ENCODE data around the gene CIB4.
"Not testable (repeated sequence)": the region's sequence is repeated elsewhere in the genome, so short reads cannot be mapped to it uniquely, and the experiment has no call there.

Gene CIB4

GRCh38 chr2:26569216-26570082, 71.7 kb downstream of the CIB4 start:
- no peaks in the 10 kb centered on the region for H3K9me3 Mint-ChIP-seq
- no peaks in the 10 kb centered on the region for H3K4me1 Mint-ChIP-seq
- no peak overlapping the region for H3K4me3 Mint-ChIP-seq
- H3K36me3 Mint-ChIP-seq, result no peaks in the 10 kb centered on the region
- H3K27me3 Mint-ChIP-seq, result peaks cover 6% of the 10 kb centered on the region
- peak overlapping the region; percentile 3 for H3K27ac Mint-ChIP-seq

- peaks cover 1% of the 10 kb centered on the region for H3K4me1 Mint-ChIP-seq
- H3K36me3 Mint-ChIP-seq, result no peaks in the 10 kb centered on the region
- H3K4me3 Mint-ChIP-seq, result no peak overlapping the region
- H3K27me3 Mint-ChIP-seq, result peaks cover 10% of the 10 kb centered on the region
- H3K9me3 Mint-ChIP-seq, result no peaks in the 10 kb centered on the region
- no peak overlapping the region for H3K27ac Mint-ChIP-seq
These were observed 72.9 kb downstream of the CIB4 start for GRCh38 chr2:26568076-26568890.

GRCh38 chr2:26567534-26567933, 73.6 kb downstream of the CIB4 start:
- no peaks in the 10 kb centered on the region for H3K9me3 Mint-ChIP-seq
- peaks cover 8% of the 10 kb centered on the region for H3K4me1 Mint-ChIP-seq
- peaks cover 14% of the 10 kb centered on the region for H3K27me3 Mint-ChIP-seq
- no peaks in the 10 kb centered on the region for H3K36me3 Mint-ChIP-seq
- no peak overlapping the region for H3K4me3 Mint-ChIP-seq
- no peak overlapping the region for H3K27ac Mint-ChIP-seq

GRCh38 chr2:26566731-26567130, 74.4 kb downstream of the CIB4 start:
- not testable (repeated sequence) for H3K4me3 Mint-ChIP-seq, H3K9me3 Mint-ChIP-seq, H3K36me3 Mint-ChIP-seq, H3K27ac Mint-ChIP-seq
- peaks cover 16% of the 10 kb centered on the region for H3K27me3 Mint-ChIP-seq
- H3K4me1 Mint-ChIP-seq, result peaks cover 12% of the 10 kb centered on the region

GRCh38 chr2:26566081-26566375, 75.1 kb downstream of the CIB4 start:
- H3K27me3 Mint-ChIP-seq, result peaks cover 19% of the 10 kb centered on the region
- H3K27ac Mint-ChIP-seq, result no peak overlapping the region
- H3K4me1 Mint-ChIP-seq, result peaks cover 12% of the 10 kb centered on the region
- H3K9me3 Mint-ChIP-seq, result no peaks in the 10 kb centered on the region
- no peaks in the 10 kb centered on the region for H3K36me3 Mint-ChIP-seq
- H3K4me3 Mint-ChIP-seq, result no peak overlapping the region

GRCh38 chr2:26564121-26564644, 77.0 kb downstream of the CIB4 start:
- Mint-ChIP-seq H3K36me3 (no peaks in the 10 kb centered on the region), H3K27me3 (peaks cover 31% of the 10 kb centered on the region), H3K4me3 (no peak overlapping the region), H3K27ac (no peak overlapping the region), H3K4me1 (peaks cover 12% of the 10 kb centered on the region), H3K9me3 (no peaks in the 10 kb centered on the region)

GRCh38 chr2:26563686-26564085, 77.5 kb downstream of the CIB4 start:
- Mint-ChIP-seq H3K36me3 (no peaks in the 10 kb centered on the region), H3K4me1 (peaks cover 12% of the 10 kb centered on the region), H3K4me3 (no peak overlapping the region), H3K27ac (no peak overlapping the region), H3K27me3 (peaks cover 31% of the 10 kb centered on the region), H3K9me3 (no peaks in the 10 kb centered on the region)

- H3K4me3 Mint-ChIP-seq, result peak overlapping the region; percentile 30
- no peak overlapping the region for H3K27ac Mint-ChIP-seq
- H3K4me1 Mint-ChIP-seq, result peaks cover 12% of the 10 kb centered on the region
- no peaks in the 10 kb centered on the region for H3K36me3 Mint-ChIP-seq
- peaks cover 31% of the 10 kb centered on the region for H3K27me3 Mint-ChIP-seq
- H3K9me3 Mint-ChIP-seq, result no peaks in the 10 kb centered on the region
These were observed 78.1 kb downstream of the CIB4 start for GRCh38 chr2:26562811-26563645.

- Mint-ChIP-seq H3K4me1 (peaks cover 12% of the 10 kb centered on the region), H3K4me3 (peak overlapping the region; percentile 59), H3K27me3 (peaks cover 37% of the 10 kb centered on the region), H3K27ac (no peak overlapping the region), H3K36me3 (no peaks in the 10 kb centered on the region), H3K9me3 (no peaks in the 10 kb centered on the region)
These were observed 79.0 kb downstream of the CIB4 start for GRCh38 chr2:26561918-26562810.

GRCh38 chr2:26561376-26561775, 79.8 kb downstream of the CIB4 start:
- Mint-ChIP-seq H3K9me3 (no peaks in the 10 kb centered on the region), H3K27ac (no peak overlapping the region), H3K27me3 (peaks cover 37% of the 10 kb centered on the region), H3K4me1 (peaks cover 12% of the 10 kb centered on the region), H3K4me3 (no peak overlapping the region), H3K36me3 (no peaks in the 10 kb centered on the region)

- H3K27me3 Mint-ChIP-seq, result peaks cover 37% of the 10 kb centered on the region
- H3K9me3 Mint-ChIP-seq, result no peaks in the 10 kb centered on the region
- H3K4me3 Mint-ChIP-seq, result peak overlapping the region; percentile 20
- no peak overlapping the region for H3K27ac Mint-ChIP-seq
- no peaks in the 10 kb centered on the region for H3K36me3 Mint-ChIP-seq
- H3K4me1 Mint-ChIP-seq, result peaks cover 12% of the 10 kb centered on the region
These were observed 80.3 kb downstream of the CIB4 start for GRCh38 chr2:26560892-26561291.

GRCh38 chr2:26559556-26559955, 81.6 kb downstream of the CIB4 start:
- no peaks in the 10 kb centered on the region for H3K36me3 Mint-ChIP-seq
- H3K4me3 Mint-ChIP-seq, result no peak overlapping the region
- H3K27me3 Mint-ChIP-seq, result peaks cover 32% of the 10 kb centered on the region
- H3K9me3 Mint-ChIP-seq, result no peaks in the 10 kb centered on the region
- peaks cover 12% of the 10 kb centered on the region for H3K4me1 Mint-ChIP-seq
- H3K27ac Mint-ChIP-seq, result no peak overlapping the region

GRCh38 chr2:26559044-26559405, 82.1 kb downstream of the CIB4 start:
- H3K36me3 Mint-ChIP-seq, result no peaks in the 10 kb centered on the region

GRCh38 chr2:26558271-26559043, 82.7 kb downstream of the CIB4 start:
- H3K9me3 Mint-ChIP-seq, result no peaks in the 10 kb centered on the region
- peaks cover 28% of the 10 kb centered on the region for H3K27me3 Mint-ChIP-seq
- H3K4me3 Mint-ChIP-seq, result no peak overlapping the region

More at GRCh38 chr2:26559044-26559405, 82.1 kb downstream of the CIB4 start:
- Mint-ChIP-seq H3K9me3 (no peaks in the 10 kb centered on the region), H3K4me3 (no peak overlapping the region), H3K27me3 (peaks cover 29% of the 10 kb centered on the region), H3K4me1 (peaks cover 12% of the 10 kb centered on the region), H3K27ac (no peak overlapping the region)

More at GRCh38 chr2:26558271-26559043, 82.7 kb downstream of the CIB4 start:
- peaks cover 12% of the 10 kb centered on the region for H3K4me1 Mint-ChIP-seq
- H3K27ac Mint-ChIP-seq, result no peak overlapping the region
- H3K36me3 Mint-ChIP-seq, result no peaks in the 10 kb centered on the region

Measured in activated naive CD4-positive, alpha-beta T cell treated with anti-CD3 and anti-CD28 coated beads, Interleukin-2, amount 50 U/mL, for 24 hours (primary cell).